Upper lobe of left lung (tissue), 6 donors: ENCODE data around the gene TMPRSS13. TPM values are rescaled to one million over a fixed set of nuclear protein-coding genes. Genes with fewer than 3 reads are reported as not detected.
A peak's percentile ranks its signal among the peaks of the same experiment; 100 is the strongest.

Experiments used
- ATAC-seq, 2 donors: fragments of 200-7000 bp; cut with Tn5 transposase; one replicate each; pipeline ENCODE4 v1.9.1; 2022; ENCODE audit warnings: mild to moderate bottlenecking in 2 of 2, moderate library complexity in 2 of 2; ENCODE audit not compliant: low FRiP score in 2 of 2
- DNase-seq, 2 donors: peaks; one replicate each; pipeline ENCODE4 v3.0.0-alpha.2; 2019 to 2020
- H3K27ac ChIP-seq, 4 donors: fragments of 200-600 bp; sonication (generic); one replicate each; pipeline ENCODE4 v1.5.1; 2016 to 2019
- H3K27me3 ChIP-seq, 4 donors: fragments of 200-600 bp; sonication (generic); one replicate each; pipeline ENCODE4 v1.5.1; 2017 to 2019
- H3K36me3 ChIP-seq, 4 donors: fragments of 200-600 bp; sonication (generic); one replicate each; pipeline ENCODE4 v1.5.1; 2016 to 2019
- H3K4me1 ChIP-seq, 4 donors: fragments of 200-600 bp; sonication (generic); one replicate each; pipeline ENCODE4 v1.5.1; 2018 to 2019
- H3K4me3 ChIP-seq, 4 donors: fragments of 200-600 bp; sonication (generic); one replicate each; pipeline ENCODE4 v1.5.1; 2017 to 2019; ENCODE audit warnings: mild to moderate bottlenecking in 2 of 4, moderate library complexity in 1 of 4
- H3K9me3 ChIP-seq, 4 donors: fragments of 200-600 bp; sonication (generic); one replicate each; pipeline ENCODE4 v1.5.1; 2018 to 2019
- CTCF ChIP-seq, 6 experiments: fragments of 450-650 bp in 4 of 6; fragments of 200-600 bp in 2 of 6; sonication (generic) in 2 of 6; IDR thresholded peaks; one replicate each; pipeline ENCODE4 v1.5.1; 2016 to 2019; ENCODE audit warnings: antibody characterized with exemption in 6 of 6
- EP300 ChIP-seq, 4 donors: sonication (generic); formaldehyde crosslinking; IDR thresholded peaks; one replicate each; pipeline ENCODE4 v1.5.1; 2017; ENCODE audit warnings: antibody characterized with exemption in 4 of 4, control low read depth in 2 of 4
- POLR2A ChIP-seq, 4 donors: fragments of 450-650 bp; IDR thresholded peaks; one replicate each; pipeline ENCODE4 v1.5.1; 2016 to 2017; ENCODE audit warnings: antibody characterized with exemption in 4 of 4, mild to moderate bottlenecking in 2 of 4
- POLR2AphosphoS5 ChIP-seq, 2 donors: sonication (generic); formaldehyde crosslinking; IDR thresholded peaks; one replicate each; pipeline ENCODE4 v1.5.1; 2017; ENCODE audit warnings: antibody characterized with exemption in 2 of 2
- WGBS, 2 donors: methylation state at CpG; one replicate each; pipeline ENCODE4 v1.1.5; 2017 to 2018; 5-methylcytosine and 5-hydroxymethylcytosine counted together
- total RNA-seq, 6 donors: library from RNA; depleted of rRNA in 4 of 6; stranded (reverse); fragments of >200 nt in 4 of 6; gene quantifications; one replicate each; pipeline versions ENCODE4 v1.1.0 to v1.2.1, GENCODE V29; 2016 to 2021
- donor health status: DM: no; HTN: no; CAD: no; lungs with moderate emphysema.
- donor health status: DM: no; HTN: yes; CAD: no; lungs with severe emphysema.

Gene TMPRSS13
- total RNA-seq, 6 donors from 2014 or later, result 4.6 to 26.2 (median 6.1) TPM

- DNase-seq, result no peak
- Histone ChIP-seq H3K27me3 (peaks cover 0 to 16% (median 4%) of the 10 kb centered on the region in 4 donors), H3K27ac (no peak overlapping the region), H3K36me3 (no peaks in the 10 kb centered on the region), H3K4me3 (no peak overlapping the region), H3K4me1 (peaks cover 41 to 52% (median 44%) of the 10 kb centered on the region in 4 donors), H3K9me3 (no peaks in the 10 kb centered on the region)
- TF ChIP-seq POLR2A (IDR thresholded peaks at IDR 0.05) (no peak), CTCF (IDR thresholded peaks at IDR 0.05) (no peak), EP300 (IDR thresholded peaks at IDR 0.05) (no peak), POLR2AphosphoS5 (IDR thresholded peaks at IDR 0.05) (no peak)
- no peak for ATAC-seq
- WGBS, 2 donors, result 89 to 96% methylated on average over 6 of the region's 6 CpGs
Measured at GRCh38 chr11:117878314-117878938, 50.8 kb downstream of the TMPRSS13 start.

- ATAC-seq, result peak in 1 of 2 donors; percentile 11
- H3K9me3 ChIP-seq, result no peaks in the 10 kb centered on the region
- no peak for DNase-seq
- H3K36me3 ChIP-seq, result no peaks in the 10 kb centered on the region
- TF ChIP-seq CTCF (IDR thresholded peaks at IDR 0.05), result no peak
- TF ChIP-seq POLR2A (IDR thresholded peaks at IDR 0.05), result no peak
- no peak for TF ChIP-seq POLR2AphosphoS5 (IDR thresholded peaks at IDR 0.05)
- TF ChIP-seq EP300 (IDR thresholded peaks at IDR 0.05), result no peak
- H3K27ac ChIP-seq, result peak overlapping the region; percentile 54 to 90 (median 73)
- peaks cover 45 to 54% (median 47%) of the 10 kb centered on the region in 4 donors for H3K4me1 ChIP-seq
- peaks cover 0 to 16% (median 4%) of the 10 kb centered on the region in 4 donors for H3K27me3 ChIP-seq
- 43 to 46% methylated on average over 12 of the region's 12 CpGs for whole genome bisulfite sequencing, 2 donors
- peak overlapping the region in 3 of 4 donors; percentile 52 to 65 (median 53) for H3K4me3 ChIP-seq
Measured at GRCh38 chr11:117877120-117877784, 52.0 kb downstream of the TMPRSS13 start.

GRCh38 chr11:117876341-117877119 is 52.7 kb downstream of the TMPRSS13 start, which contains the start of gene FXYD6:
TSS of gene FXYD6 (minus strand) at chr11:117876658. CDS start at chr11:117842776, 33,882 bp downstream.
- Histone ChIP-seq H3K36me3 (no peaks in the 10 kb centered on the region), H3K27me3 (peaks cover 0 to 16% (median 4%) of the 10 kb centered on the region in 4 donors), H3K27ac (peak within 1 kb of the TSS; percentile 54 to 90 (median 73)), H3K4me3 (peak within 1 kb of the TSS; percentile 51 to 65 (median 52)), H3K9me3 (no peaks in the 10 kb centered on the region), H3K4me1 (peaks cover 42 to 61% (median 48%) of the 10 kb centered on the region in 4 donors)
- peak; percentile 42 to 85 for DNase-seq
- ATAC-seq, result peak; percentile 35 to 65
- 0 to 1% methylated on average over 24 to 49 of the region's 63 CpGs for WGBS, 2 donors
- no peak for TF ChIP-seq CTCF (IDR thresholded peaks at IDR 0.05)
- peak in 1 of 2 donors; percentile 82 for TF ChIP-seq POLR2AphosphoS5 (IDR thresholded peaks at IDR 0.05)
- no peak for TF ChIP-seq EP300 (IDR thresholded peaks at IDR 0.05)
- peak in 1 of 4 donors; percentile 15 for TF ChIP-seq POLR2A (IDR thresholded peaks at IDR 0.05)

GRCh38 chr11:117876059-117876340 is 53.2 kb downstream of the TMPRSS13 start:
- no peaks in the 10 kb centered on the region for H3K9me3 ChIP-seq
- ATAC-seq (no peak), DNase-seq (no peak)
- no peaks in the 10 kb centered on the region for H3K36me3 ChIP-seq
- H3K27me3 ChIP-seq, result peaks cover 0 to 16% (median 4%) of the 10 kb centered on the region in 4 donors
- H3K4me3 ChIP-seq, result peak overlapping the region; percentile 51 to 65 (median 52)
- peaks cover 42 to 61% (median 48%) of the 10 kb centered on the region in 4 donors for H3K4me1 ChIP-seq
- H3K27ac ChIP-seq, result peak overlapping the region; percentile 54 to 90 (median 73)
- 1 to 3% methylated on average over 9 of the region's 9 CpGs for WGBS, 2 donors
- TF ChIP-seq POLR2AphosphoS5 (IDR thresholded peaks at IDR 0.05) (no peak), POLR2A (IDR thresholded peaks at IDR 0.05) (no peak), EP300 (IDR thresholded peaks at IDR 0.05) (no peak), CTCF (IDR thresholded peaks at IDR 0.05) (no peak)
